NCI-H2107 treated with DMSO at 0.1 percent for 48 hours (cell line): Measurements from ENCODE around the gene FBXW12.
A peak's percentile ranks its signal among the peaks of the same experiment; 100 is the strongest.
"Not testable (repeated sequence)": the region's sequence is repeated elsewhere in the genome, so short reads cannot be mapped to it uniquely, and the experiment has no call there.

ENCODE experiments used
- DNase-seq: peaks from one replicate; lab custom pipeline; 2025; ENCODE audit not compliant: unreplicated experiment; lab: John Stamatoyannopoulos, UW

FBXW12 gene

GRCh38 chr3:48371651-48372376 lies at the start of gene FBXW12:
Gene FBXW12, plus strand, starts transcription at chr3:48372219. Its CDS starts 549 bp downstream, at chr3:48372768.
- DNase-seq = no peak

GRCh38 chr3:48331706-48332435 lies 40.1 kb upstream of the FBXW12 start:
- not testable (repeated sequence) for DNase-seq

GRCh38 chr3:48333346-48334245 lies 38.4 kb upstream of the FBXW12 start, which contains the start of gene SPINK8:
Gene SPINK8, minus strand, starts transcription at chr3:48333661. Its CDS starts 5,320 bp downstream, at chr3:48328341.
- DNase-seq = not testable (repeated sequence)

- DNase-seq = no peak
Observed at GRCh38 chr3:48334605-48335004, 37.4 kb upstream of the FBXW12 start.

- DNase-seq = not testable (repeated sequence)
Observed at GRCh38 chr3:48335286-48335685, 36.7 kb upstream of the FBXW12 start.

GRCh38 chr3:48337536-48337935 lies 34.5 kb upstream of the FBXW12 start:
- DNase-seq = not testable (repeated sequence)

GRCh38 chr3:48338635-48339034 lies 33.4 kb upstream of the FBXW12 start:
- DNase-seq = no peak

- no peak for DNase-seq
Observed at GRCh38 chr3:48343432-48343831, 28.6 kb upstream of the FBXW12 start.

- no peak for DNase-seq
Observed at GRCh38 chr3:48344867-48345507, 27.0 kb upstream of the FBXW12 start.

- DNase-seq = no peak
Observed at GRCh38 chr3:48345946-48346572, 26.0 kb upstream of the FBXW12 start.

- no peak for DNase-seq
Observed at GRCh38 chr3:48347500-48347899, 24.5 kb upstream of the FBXW12 start.

- DNase-seq = no peak
Observed at GRCh38 chr3:48352546-48352945, 19.5 kb upstream of the FBXW12 start.

- DNase-seq = no peak
Observed at GRCh38 chr3:48353987-48354386, 18.0 kb upstream of the FBXW12 start.

GRCh38 chr3:48356419-48356818 lies 15.6 kb upstream of the FBXW12 start:
- no peak for DNase-seq

GRCh38 chr3:48361928-48362327 lies 10.1 kb upstream of the FBXW12 start:
- DNase-seq = no peak

GRCh38 chr3:48364840-48365239 lies 7.2 kb upstream of the FBXW12 start:
- no peak for DNase-seq

GRCh38 chr3:48367201-48367600 lies 4.8 kb upstream of the FBXW12 start:
- DNase-seq = peak; percentile 29

GRCh38 chr3:48369693-48370332 lies 2.2 kb upstream of the FBXW12 start:
- no peak for DNase-seq

- DNase-seq = peak; percentile 3
Observed at GRCh38 chr3:48370333-48370713, 1.7 kb upstream of the FBXW12 start.

GRCh38 chr3:48372377-48372770 lies 355 bp downstream of the FBXW12 start:
- DNase-seq = peak; percentile 35
